ENCODE measurements around the gene SMIM14.
"Not testable (repeated sequence)": the region's sequence is repeated elsewhere in the genome, so short reads cannot be mapped to it uniquely, and the experiment has no call there.

Gene SMIM14

GRCh38 chr4:39627413-39627812 lies 11.3 kb downstream of the SMIM14 start:
- Histone ChIP-seq H3K4me3 (ENCODE audit: insufficient read depth, low read depth, low read length, poor library complexity, severe bottlenecking) (no peak overlapping the region), H3K4me1 (ENCODE audit: control insufficient read depth, insufficient read depth, low read length, poor library complexity, severe bottlenecking) (no peaks in the 10 kb centered on the region), H3K36me3 (ENCODE audit: control insufficient read depth, insufficient read depth, low read length) (no peaks in the 10 kb centered on the region), H3K9me3 (ENCODE audit: control insufficient read depth, low read length) (no peaks in the 10 kb centered on the region), H3K27ac (ENCODE audit: insufficient read depth, low read length, poor library complexity, severe bottlenecking) (no peak overlapping the region), H3K27me3 (replicated peaks; ENCODE audit: control insufficient read depth, insufficient read depth, low read length, poor library complexity, severe bottlenecking) (no peaks in the 10 kb centered on the region)
- no peak for DNase-seq

GRCh38 chr4:39626913-39627312 lies 11.8 kb downstream of the SMIM14 start:
- Histone ChIP-seq H3K27me3 (replicated peaks; ENCODE audit: control insufficient read depth, insufficient read depth, low read length, poor library complexity, severe bottlenecking) (no peaks in the 10 kb centered on the region), H3K4me1 (ENCODE audit: control insufficient read depth, insufficient read depth, low read length, poor library complexity, severe bottlenecking) (no peaks in the 10 kb centered on the region), H3K9me3 (ENCODE audit: control insufficient read depth, low read length) (no peaks in the 10 kb centered on the region), H3K4me3 (ENCODE audit: insufficient read depth, low read depth, low read length, poor library complexity, severe bottlenecking) (no peak overlapping the region), H3K27ac (ENCODE audit: insufficient read depth, low read length, poor library complexity, severe bottlenecking) (no peak overlapping the region), H3K36me3 (ENCODE audit: control insufficient read depth, insufficient read depth, low read length) (no peaks in the 10 kb centered on the region)
- DNase-seq, result no peak

- no peaks in the 10 kb centered on the region for H3K36me3 ChIP-seq (ENCODE audit: control insufficient read depth, insufficient read depth, low read length)
- H3K27me3 ChIP-seq (replicated peaks; ENCODE audit: control insufficient read depth, insufficient read depth, low read length, poor library complexity, severe bottlenecking), result no peaks in the 10 kb centered on the region
- no peaks in the 10 kb centered on the region for H3K4me1 ChIP-seq (ENCODE audit: control insufficient read depth, insufficient read depth, low read length, poor library complexity, severe bottlenecking)
- H3K27ac ChIP-seq (ENCODE audit: insufficient read depth, low read length, poor library complexity, severe bottlenecking), result no peak overlapping the region
- no peak for DNase-seq
- no peaks in the 10 kb centered on the region for H3K9me3 ChIP-seq (ENCODE audit: control insufficient read depth, low read length)
- no peak overlapping the region for H3K4me3 ChIP-seq (ENCODE audit: insufficient read depth, low read depth, low read length, poor library complexity, severe bottlenecking)
Observed at GRCh38 chr4:39626261-39626660, 12.4 kb downstream of the SMIM14 start.

GRCh38 chr4:39621582-39621981 lies 17.1 kb downstream of the SMIM14 start:
- H3K9me3 ChIP-seq (ENCODE audit: control insufficient read depth, low read length), result no peaks in the 10 kb centered on the region
- H3K27ac ChIP-seq (ENCODE audit: insufficient read depth, low read length, poor library complexity, severe bottlenecking), result no peak overlapping the region
- no peak for DNase-seq
- no peaks in the 10 kb centered on the region for H3K36me3 ChIP-seq (ENCODE audit: control insufficient read depth, insufficient read depth, low read length)
- no peak overlapping the region for H3K4me3 ChIP-seq (ENCODE audit: insufficient read depth, low read depth, low read length, poor library complexity, severe bottlenecking)
- H3K27me3 ChIP-seq (replicated peaks; ENCODE audit: control insufficient read depth, insufficient read depth, low read length, poor library complexity, severe bottlenecking), result no peaks in the 10 kb centered on the region
- H3K4me1 ChIP-seq (ENCODE audit: control insufficient read depth, insufficient read depth, low read length, poor library complexity, severe bottlenecking), result no peaks in the 10 kb centered on the region

GRCh38 chr4:39620551-39621313 lies 17.9 kb downstream of the SMIM14 start:
- DNase-seq, result no peak
- Histone ChIP-seq H3K4me1 (ENCODE audit: control insufficient read depth, insufficient read depth, low read length, poor library complexity, severe bottlenecking) (no peaks in the 10 kb centered on the region), H3K27ac (ENCODE audit: insufficient read depth, low read length, poor library complexity, severe bottlenecking) (no peak overlapping the region), H3K9me3 (ENCODE audit: control insufficient read depth, low read length) (no peaks in the 10 kb centered on the region), H3K4me3 (ENCODE audit: insufficient read depth, low read depth, low read length, poor library complexity, severe bottlenecking) (no peak overlapping the region), H3K36me3 (ENCODE audit: control insufficient read depth, insufficient read depth, low read length) (no peaks in the 10 kb centered on the region), H3K27me3 (replicated peaks; ENCODE audit: control insufficient read depth, insufficient read depth, low read length, poor library complexity, severe bottlenecking) (no peaks in the 10 kb centered on the region)

- H3K4me1 ChIP-seq (ENCODE audit: control insufficient read depth, insufficient read depth, low read length, poor library complexity, severe bottlenecking), result no peaks in the 10 kb centered on the region
Observed at GRCh38 chr4:39617534-39617933, 21.1 kb downstream of the SMIM14 start.

GRCh38 chr4:39616651-39617050 lies 22.0 kb downstream of the SMIM14 start:
- no peak for DNase-seq
- Histone ChIP-seq H3K36me3 (ENCODE audit: control insufficient read depth, insufficient read depth, low read length) (no peaks in the 10 kb centered on the region), H3K27ac (ENCODE audit: insufficient read depth, low read length, poor library complexity, severe bottlenecking) (no peak overlapping the region)

More at GRCh38 chr4:39617534-39617933, 21.1 kb downstream of the SMIM14 start:
- DNase-seq, result no peak
- Histone ChIP-seq H3K9me3 (ENCODE audit: control insufficient read depth, low read length) (no peaks in the 10 kb centered on the region), H3K27me3 (replicated peaks; ENCODE audit: control insufficient read depth, insufficient read depth, low read length, poor library complexity, severe bottlenecking) (no peaks in the 10 kb centered on the region), H3K36me3 (ENCODE audit: control insufficient read depth, insufficient read depth, low read length) (no peaks in the 10 kb centered on the region), H3K27ac (ENCODE audit: insufficient read depth, low read length, poor library complexity, severe bottlenecking) (no peak overlapping the region), H3K4me3 (ENCODE audit: insufficient read depth, low read depth, low read length, poor library complexity, severe bottlenecking) (no peak overlapping the region)

GRCh38 chr4:39616112-39616511 lies 22.6 kb downstream of the SMIM14 start:
- not testable (repeated sequence) for H3K4me1 ChIP-seq (ENCODE audit: control insufficient read depth, insufficient read depth, low read length, poor library complexity, severe bottlenecking); H3K36me3 ChIP-seq (ENCODE audit: control insufficient read depth, insufficient read depth, low read length); H3K27ac ChIP-seq (ENCODE audit: insufficient read depth, low read length, poor library complexity, severe bottlenecking); H3K9me3 ChIP-seq (ENCODE audit: control insufficient read depth, low read length); H3K27me3 ChIP-seq (replicated peaks; ENCODE audit: control insufficient read depth, insufficient read depth, low read length, poor library complexity, severe bottlenecking); H3K4me3 ChIP-seq (ENCODE audit: insufficient read depth, low read depth, low read length, poor library complexity, severe bottlenecking); DNase-seq

More at GRCh38 chr4:39616651-39617050, 22.0 kb downstream of the SMIM14 start:
- Histone ChIP-seq H3K27me3 (replicated peaks; ENCODE audit: control insufficient read depth, insufficient read depth, low read length, poor library complexity, severe bottlenecking) (no peaks in the 10 kb centered on the region), H3K4me3 (ENCODE audit: insufficient read depth, low read depth, low read length, poor library complexity, severe bottlenecking) (no peak overlapping the region), H3K4me1 (ENCODE audit: control insufficient read depth, insufficient read depth, low read length, poor library complexity, severe bottlenecking) (no peaks in the 10 kb centered on the region), H3K9me3 (ENCODE audit: control insufficient read depth, low read length) (no peaks in the 10 kb centered on the region)

- H3K36me3 ChIP-seq (ENCODE audit: control insufficient read depth, insufficient read depth, low read length), result no peaks in the 10 kb centered on the region
- no peaks in the 10 kb centered on the region for H3K4me1 ChIP-seq (ENCODE audit: control insufficient read depth, insufficient read depth, low read length, poor library complexity, severe bottlenecking)
- no peak overlapping the region for H3K4me3 ChIP-seq (ENCODE audit: insufficient read depth, low read depth, low read length, poor library complexity, severe bottlenecking)
- no peak overlapping the region for H3K27ac ChIP-seq (ENCODE audit: insufficient read depth, low read length, poor library complexity, severe bottlenecking)
- DNase-seq, result no peak
- H3K27me3 ChIP-seq (replicated peaks; ENCODE audit: control insufficient read depth, insufficient read depth, low read length, poor library complexity, severe bottlenecking), result no peaks in the 10 kb centered on the region
- H3K9me3 ChIP-seq (ENCODE audit: control insufficient read depth, low read length), result no peaks in the 10 kb centered on the region
Observed at GRCh38 chr4:39614487-39615162, 24.0 kb downstream of the SMIM14 start.

GRCh38 chr4:39613093-39613656 lies 25.5 kb downstream of the SMIM14 start:
- DNase-seq, result no peak
- H3K36me3 ChIP-seq (ENCODE audit: control insufficient read depth, insufficient read depth, low read length), result no peaks in the 10 kb centered on the region
- no peaks in the 10 kb centered on the region for H3K4me1 ChIP-seq (ENCODE audit: control insufficient read depth, insufficient read depth, low read length, poor library complexity, severe bottlenecking)
- H3K4me3 ChIP-seq (ENCODE audit: insufficient read depth, low read depth, low read length, poor library complexity, severe bottlenecking), result no peak overlapping the region
- H3K9me3 ChIP-seq (ENCODE audit: control insufficient read depth, low read length), result no peaks in the 10 kb centered on the region
- H3K27me3 ChIP-seq (replicated peaks; ENCODE audit: control insufficient read depth, insufficient read depth, low read length, poor library complexity, severe bottlenecking), result no peaks in the 10 kb centered on the region
- H3K27ac ChIP-seq (ENCODE audit: insufficient read depth, low read length, poor library complexity, severe bottlenecking), result no peak overlapping the region

All from effector memory CD4-positive, alpha-beta T cell (primary cell).